ENCODE results near the gene SLC6A2.

SLC6A2 gene

GRCh38 chr16:55651841-55652824, 3.7 kb upstream of the SLC6A2 start:
- DNase-seq: no peak

- DNase-seq: no peak
These were observed 2.7 kb upstream of the SLC6A2 start for GRCh38 chr16:55653106-55653505.

GRCh38 chr16:55655381-55655896, 349 bp upstream of the SLC6A2 start:
- DNase-seq: no peak

- no peak for DNase-seq
These were observed 904 bp downstream of the SLC6A2 start for GRCh38 chr16:55656691-55657092.

- DNase-seq: no peak
These were observed 1.8 kb downstream of the SLC6A2 start for GRCh38 chr16:55657616-55658015.

GRCh38 chr16:55658898-55659420, 3.2 kb downstream of the SLC6A2 start:
- no peak for DNase-seq

GRCh38 chr16:55660026-55660425, 4.2 kb downstream of the SLC6A2 start:
- no peak for DNase-seq

- DNase-seq: no peak
These were observed 5.0 kb downstream of the SLC6A2 start for GRCh38 chr16:55660828-55661227.

GRCh38 chr16:55661941-55662643, 6.3 kb downstream of the SLC6A2 start:
- DNase-seq: no peak

- no peak for DNase-seq
These were observed 6.8 kb downstream of the SLC6A2 start for GRCh38 chr16:55662644-55663031.

GRCh38 chr16:55663225-55663624, 7.4 kb downstream of the SLC6A2 start:
- DNase-seq: no peak

GRCh38 chr16:55663765-55664677, 8.2 kb downstream of the SLC6A2 start:
- no peak for DNase-seq

GRCh38 chr16:55664786-55665407, 9.1 kb downstream of the SLC6A2 start:
- DNase-seq: no peak

GRCh38 chr16:55665511-55665910, 9.7 kb downstream of the SLC6A2 start:
- DNase-seq: no peak

GRCh38 chr16:55666012-55666411, 10.2 kb downstream of the SLC6A2 start:
- no peak for DNase-seq

GRCh38 chr16:55667753-55668152, 12.0 kb downstream of the SLC6A2 start:
- DNase-seq: no peak

GRCh38 chr16:55668340-55669281, 12.8 kb downstream of the SLC6A2 start:
- DNase-seq: no peak

GRCh38 chr16:55671206-55671973, 15.6 kb downstream of the SLC6A2 start:
- no peak for DNase-seq

- DNase-seq: no peak
These were observed 16.1 kb downstream of the SLC6A2 start for GRCh38 chr16:55671974-55672280.

- no peak for DNase-seq
These were observed 16.7 kb downstream of the SLC6A2 start for GRCh38 chr16:55672471-55672870.

Measured in NCI-H1105 (cell line).